Adrenal gland (tissue), 12 donors: ENCODE results near the gene DTX2. TPM values are rescaled to one million over a fixed set of nuclear protein-coding genes. Genes with fewer than 3 reads are reported as not detected.
A peak's percentile ranks its signal among the peaks of the same experiment; 100 is the strongest.
"Not testable (repeated sequence)": the region's sequence is repeated elsewhere in the genome, so short reads cannot be mapped to it uniquely, and the experiment has no call there.

Source experiments
- DNase-seq, 7 donors: peaks; one replicate each; pipeline ENCODE4 v3.0.0-alpha.2; 2019 to 2020
- H3K27ac ChIP-seq, 5 donors: fragments of 200-600 bp; sonication (generic) in 4 of 5; 1 replicate in 3 of 5; 2 replicates in 2 of 5; pipeline versions ENCODE4 v1.5.1 to v1.8.0; 2016 to 2020; ENCODE audit warnings: mild to moderate bottlenecking in 1 of 5
- H3K27me3 ChIP-seq: fragments of 200-600 bp; 2 replicates; pipeline ENCODE4 v1.8.0; 2021
- H3K36me3 ChIP-seq, 2 donors: fragments of 200-600 bp; replicated peaks in 1 of 2; 1 replicate in 1 of 2; 2 replicates in 1 of 2; pipeline versions ENCODE4 v1.5.1 to v1.8.0; 2018 to 2022
- H3K4me1 ChIP-seq, 2 donors: fragments of 200-600 bp; replicated peaks in 1 of 2; 1 replicate in 1 of 2; 2 replicates in 1 of 2; pipeline versions ENCODE4 v1.5.1 to v1.8.0; 2018 to 2021
- H3K4me3 ChIP-seq, 4 donors: fragments of 200-600 bp; sonication (generic) in 3 of 4; one replicate each; pipeline ENCODE4 v1.5.1; 2016 to 2018
- H3K9me3 ChIP-seq, 3 donors: fragments of 200-600 bp; sonication (generic) in 1 of 3; replicated peaks in 1 of 3; 1 replicate in 2 of 3; 2 replicates in 1 of 3; pipeline versions ENCODE4 v1.5.1 to v1.8.0; 2016 to 2021
- CTCF ChIP-seq, 6 experiments: fragments of 450-650 bp in 4 of 6; fragments of 200-600 bp in 2 of 6; sonication (generic) in 1 of 6; IDR thresholded peaks; 1 replicate in 5 of 6; 2 replicates in 1 of 6; pipeline versions ENCODE4 v1.5.1 to v1.8.0; 2016 to 2021; ENCODE audit warnings: antibody characterized with exemption in 6 of 6, mild to moderate bottlenecking in 2 of 6, moderate library complexity in 1 of 6
- POLR2A ChIP-seq, 2 donors: fragments of 450-650 bp; IDR thresholded peaks; one replicate each; pipeline ENCODE4 v1.6.1; 2017; ENCODE audit warnings: antibody characterized with exemption in 2 of 2, mild to moderate bottlenecking in 2 of 2, moderate library complexity in 1 of 2
- WGBS, 4 donors: extraction: QIAGEN DNeasy Blood & Tissue Kit in 2 of 4; methylation state at CpG; one replicate each; pipeline versions ENCODE4 v1.1.5 to v1.1.7; 2013 to 2017; 5-methylcytosine and 5-hydroxymethylcytosine counted together
- intact Hi-C, 2 donors: fragments of 100-400 bp; cut with DNase I; formaldehyde crosslinking; loops; one replicate each; pipeline versions ENCODE4 v1.14.1 to v1.15.0; 2022 to 2023
- polyA plus RNA-seq, 3 donors: library from polyadenylated mRNA; stranded (reverse); fragments of 200-250 nt in 2 of 3; fragments of 350-450 nt in 1 of 3; fragmentation: Illumina TruSeq in 1 of 3; extraction: RNeasy Lipid Tissue Mini Kit (QIAGEN cat#74804) in 1 of 3; gene quantifications; one replicate each; pipeline ENCODE4 v1.2.3, GENCODE V29; 2013 to 2014
- total RNA-seq, 9 donors: library from RNA; depleted of rRNA in 4 of 9; stranded (reverse); fragments of >200 nt in 4 of 9; fragments of 120-200 nt in 1 of 9; fragmentation: NEBNext Ultra II Directional in 1 of 9; extraction: Animal tissue kit (Norgen Biotek cat#: 25700) in 1 of 9; gene quantifications; one replicate each; pipeline versions ENCODE4 v1.1.0 to v1.2.4, GENCODE V29; 2013 to 2023
- donor health status: healthy with polysubstance abuse.
- donor health status: Bipolar disorder and iron deficiency.
- donor health status: DM: yes; HTN: yes; CAD: no.
- donor health status: DM: no; HTN: no; CAD: no.
- donor health status: DM: no; HTN: no; CAD: no.
- donor health status: DM: yes; HTN: yes; CAD: no.

Gene DTX2
- total and polyA plus RNA-seq, 12 donors = 2.8 to 83.7 (median 16.5) TPM

- H3K4me1 ChIP-seq = no peaks in the 10 kb centered on the region
- no peak for TF ChIP-seq POLR2A (IDR thresholded peaks at IDR 0.05)
- TF ChIP-seq CTCF (IDR thresholded peaks at IDR 0.05) = no peak
- H3K27me3 ChIP-seq = no peaks in the 10 kb centered on the region
- H3K9me3 ChIP-seq = no peaks in the 10 kb centered on the region
- H3K27ac ChIP-seq = no peak overlapping the region
- intact Hi-C loops = loop anchor here (10.0 kb wide), 1 partner anchor 489 kb away; no protein-coding TSS in a partner anchor
- H3K4me3 ChIP-seq = no peak overlapping the region
- WGBS, 4 donors = 93 to 96% (median 95%) methylated on average over 17 to 32 of the region's 32 CpGs
- peaks cover 0 to 5% of the 10 kb centered on the region in 2 donors for H3K36me3 ChIP-seq
- DNase-seq = peak in 1 of 7 donors; percentile 13
These were observed 43.9 kb downstream of the DTX2 start for GRCh38 chr7:76505168-76506080.

GRCh38 chr7:76506081-76506440 lies 44.6 kb downstream of the DTX2 start:
- H3K4me1 ChIP-seq = no peaks in the 10 kb centered on the region
- H3K27ac ChIP-seq = no peak overlapping the region
- WGBS, 4 donors = 78 to 97% (median 82%) methylated on average over 4 to 5 of the region's 5 CpGs
- intact Hi-C loops = loop anchor here (10.0 kb wide), 1 partner anchor 489 kb away; no protein-coding TSS in a partner anchor
- H3K4me3 ChIP-seq = no peak overlapping the region
- H3K36me3 ChIP-seq = peaks cover 0 to 5% of the 10 kb centered on the region in 2 donors
- TF ChIP-seq CTCF (IDR thresholded peaks at IDR 0.05) = no peak
- H3K27me3 ChIP-seq = no peaks in the 10 kb centered on the region
- no peak for DNase-seq
- no peaks in the 10 kb centered on the region for H3K9me3 ChIP-seq

- H3K36me3 ChIP-seq, H3K27me3 ChIP-seq, DNase-seq, H3K9me3 ChIP-seq, H3K4me3 ChIP-seq, H3K4me1 ChIP-seq, H3K27ac ChIP-seq: not testable (repeated sequence)
- 84 to 96% (median 95%) methylated on average over 8 of the region's 8 CpGs for WGBS, 4 donors
- intact Hi-C loops = loop anchor here (10.0 kb wide), 1 partner anchor 488 kb away; no protein-coding TSS in a partner anchor
These were observed 45.1 kb downstream of the DTX2 start for GRCh38 chr7:76506643-76507042.

GRCh38 chr7:76507723-76508406 lies 46.4 kb downstream of the DTX2 start:
- Histone ChIP-seq H3K4me3 (no peak overlapping the region), H3K4me1 (peaks cover under 1 to 1% of the 10 kb centered on the region in 2 donors), H3K36me3 (peaks cover 0 to 5% of the 10 kb centered on the region in 2 donors), H3K9me3 (no peaks in the 10 kb centered on the region), H3K27ac (peak overlapping the region in 1 of 5 donors; percentile 34), H3K27me3 (no peaks in the 10 kb centered on the region)
- intact Hi-C loops = loop anchor here (10.0 kb wide), 1 partner anchor 487 kb away; no protein-coding TSS in a partner anchor
- TF ChIP-seq CTCF (IDR thresholded peaks at IDR 0.05) = no peak
- TF ChIP-seq POLR2A (IDR thresholded peaks at IDR 0.05) = no peak
- WGBS, 4 donors = 67 to 77% (median 72%) methylated on average over 11 of the region's 11 CpGs
- peak in 4 of 7 donors; percentile 34 to 56 (median 41) for DNase-seq
